ENCODE data around the gene AGBL1.

Gene AGBL1

DNA sequence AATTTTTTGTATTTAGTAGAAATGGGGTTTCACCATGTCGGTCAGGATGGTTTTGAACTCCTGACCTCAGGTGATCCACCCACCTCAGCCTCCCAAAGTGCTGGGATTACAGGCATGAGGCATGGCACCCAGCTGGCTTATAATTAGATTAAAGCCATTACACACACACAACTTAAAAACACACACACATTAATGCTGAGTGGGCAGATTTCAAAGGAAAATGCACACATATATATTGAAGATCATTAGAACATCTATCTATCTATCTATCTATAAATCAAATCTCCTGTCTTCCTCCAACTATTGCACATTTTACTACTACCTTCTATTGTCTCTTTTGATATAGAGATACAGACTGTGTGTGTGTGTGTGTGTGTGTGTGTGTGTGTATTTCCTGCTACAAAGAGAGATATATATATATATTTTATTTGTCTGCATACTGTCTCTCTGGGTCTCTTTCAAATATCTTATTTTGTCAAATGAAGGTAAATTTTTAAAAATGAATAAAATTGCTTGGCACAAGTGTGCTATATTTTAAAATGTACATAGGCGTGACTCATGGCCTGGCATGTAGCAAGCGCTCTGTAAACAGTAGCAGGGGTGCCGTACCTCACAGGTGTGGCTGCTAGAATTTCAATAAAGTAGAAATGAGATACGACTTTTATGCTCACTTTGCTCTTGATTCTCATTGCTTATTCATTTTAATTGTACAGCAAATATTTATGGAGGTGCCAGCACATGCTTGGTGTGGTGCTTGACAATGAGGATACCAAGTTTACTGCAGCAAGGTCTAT lies 655.8 kb downstream of the AGBL1 start:
- TF ChIP-seq, protein P1, sequence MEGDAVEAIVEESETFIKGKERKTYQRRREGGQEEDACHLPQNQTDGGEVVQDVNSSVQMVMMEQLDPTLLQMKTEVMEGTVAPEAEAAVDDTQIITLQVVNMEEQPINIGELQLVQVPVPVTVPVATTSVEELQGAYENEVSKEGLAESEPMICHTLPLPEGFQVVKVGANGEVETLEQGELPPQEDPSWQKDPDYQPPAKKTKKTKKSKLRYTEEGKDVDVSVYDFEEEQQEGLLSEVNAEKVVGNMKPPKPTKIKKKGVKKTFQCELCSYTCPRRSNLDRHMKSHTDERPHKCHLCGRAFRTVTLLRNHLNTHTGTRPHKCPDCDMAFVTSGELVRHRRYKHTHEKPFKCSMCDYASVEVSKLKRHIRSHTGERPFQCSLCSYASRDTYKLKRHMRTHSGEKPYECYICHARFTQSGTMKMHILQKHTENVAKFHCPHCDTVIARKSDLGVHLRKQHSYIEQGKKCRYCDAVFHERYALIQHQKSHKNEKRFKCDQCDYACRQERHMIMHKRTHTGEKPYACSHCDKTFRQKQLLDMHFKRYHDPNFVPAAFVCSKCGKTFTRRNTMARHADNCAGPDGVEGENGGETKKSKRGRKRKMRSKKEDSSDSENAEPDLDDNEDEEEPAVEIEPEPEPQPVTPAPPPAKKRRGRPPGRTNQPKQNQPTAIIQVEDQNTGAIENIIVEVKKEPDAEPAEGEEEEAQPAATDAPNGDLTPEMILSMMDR (IDR thresholded peaks at IDR 0.05; ENCODE audit: low read depth, low read length), result no peak
- no peak overlapping the region for H3K4me3 ChIP-seq (replicated peaks in 1 of 2; ENCODE audit: low read depth in 2 of 2, low read length in 2 of 2)
- no peak for DNase-seq (ENCODE audit: low read depth in 2 of 2)

DNA sequence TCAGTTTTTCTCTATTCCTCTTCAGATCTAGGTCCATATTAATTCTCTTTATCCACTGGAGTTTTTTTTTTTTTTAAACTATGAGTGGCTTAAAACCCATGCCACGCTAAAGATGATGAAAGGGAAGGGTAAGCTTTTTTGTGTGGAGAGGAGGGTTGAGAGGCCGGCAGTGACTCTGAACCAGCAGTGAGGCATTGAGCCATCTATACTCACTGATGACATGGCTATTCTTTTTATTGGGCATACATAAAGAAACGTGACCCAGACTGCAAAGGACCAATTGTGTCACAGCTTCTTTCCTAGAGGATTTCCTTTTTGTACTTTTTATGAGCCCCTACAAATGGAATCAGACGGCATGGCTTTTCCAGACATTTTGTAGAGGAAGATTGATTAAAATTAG lies 662.2 kb downstream of the AGBL1 start:
- TF ChIP-seq, protein P1 (IDR thresholded peaks at IDR 0.05; ENCODE audit: low read depth, low read length), result no peak
- DNase-seq (ENCODE audit: low read depth in 2 of 2), result no peak
- H3K4me3 ChIP-seq (replicated peaks in 1 of 2; ENCODE audit: low read depth in 2 of 2, low read length in 2 of 2), result no peak overlapping the region

DNA sequence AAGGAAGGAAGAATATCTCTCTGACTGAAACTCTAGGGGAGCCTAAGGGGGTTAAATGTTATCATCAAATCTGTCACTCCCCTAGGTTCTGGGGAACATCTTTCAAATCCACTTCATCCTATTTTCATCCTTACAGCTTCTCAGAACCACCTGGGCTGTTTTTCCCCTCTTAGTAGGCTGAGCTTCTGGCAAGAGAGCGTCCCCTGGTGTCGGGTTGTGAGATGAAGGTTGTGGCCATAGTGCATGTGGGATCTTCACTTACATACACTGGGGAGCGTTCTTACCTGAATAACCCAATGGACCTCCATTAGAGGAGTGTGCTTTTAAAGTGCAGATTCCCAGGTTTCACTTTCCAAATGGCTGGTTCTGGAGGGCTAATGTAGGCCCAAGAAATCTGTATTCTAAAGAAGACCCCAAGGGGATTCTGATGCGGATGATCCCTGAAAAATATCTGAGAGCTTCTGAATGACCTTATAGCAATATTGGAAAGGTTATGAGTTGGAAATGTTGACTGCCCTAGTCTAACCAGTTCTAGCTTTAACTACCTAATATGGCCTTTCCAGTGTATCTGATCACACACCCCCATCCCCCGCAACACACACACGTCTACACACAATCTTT lies 663.7 kb downstream of the AGBL1 start:
- H3K4me3 ChIP-seq (replicated peaks in 1 of 2; ENCODE audit: low read depth in 2 of 2, low read length in 2 of 2), result no peak overlapping the region
- TF ChIP-seq, protein P1 (IDR thresholded peaks at IDR 0.05; ENCODE audit: low read depth, low read length), result no peak
- no peak for DNase-seq (ENCODE audit: low read depth in 2 of 2)

DNA sequence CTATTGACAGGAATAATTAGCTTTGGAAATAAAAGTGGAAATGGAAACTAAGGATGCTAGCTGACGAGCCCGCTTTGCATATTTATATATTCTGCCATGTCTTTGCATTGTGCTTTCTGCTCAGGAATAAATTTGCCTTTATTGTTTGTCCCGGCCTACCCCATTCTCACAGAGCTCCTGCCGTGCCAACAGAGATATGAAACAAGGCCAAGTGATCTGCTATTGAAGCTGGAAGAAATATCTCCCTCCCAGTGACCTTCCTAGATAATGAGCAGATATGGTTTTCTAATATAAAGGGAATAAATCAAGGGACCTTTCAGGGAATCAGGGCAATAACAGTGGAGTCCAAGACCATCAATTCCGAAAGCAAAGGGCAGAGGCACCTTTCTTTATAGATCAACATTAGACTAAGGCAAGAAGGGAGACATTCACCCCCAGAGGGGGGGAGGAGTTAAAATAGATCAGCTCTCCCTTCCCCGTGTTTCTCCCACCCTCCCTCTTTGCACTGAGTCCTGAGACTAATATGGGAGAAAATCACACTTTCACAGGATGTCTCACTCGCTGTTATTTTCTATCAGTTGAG lies 664.6 kb downstream of the AGBL1 start:
- DNase-seq (ENCODE audit: low read depth in 2 of 2), result no peak
- TF ChIP-seq, protein P1 (IDR thresholded peaks at IDR 0.05; ENCODE audit: low read depth, low read length), result no peak
- H3K4me3 ChIP-seq (replicated peaks in 1 of 2; ENCODE audit: low read depth in 2 of 2, low read length in 2 of 2), result no peak overlapping the region

DNA sequence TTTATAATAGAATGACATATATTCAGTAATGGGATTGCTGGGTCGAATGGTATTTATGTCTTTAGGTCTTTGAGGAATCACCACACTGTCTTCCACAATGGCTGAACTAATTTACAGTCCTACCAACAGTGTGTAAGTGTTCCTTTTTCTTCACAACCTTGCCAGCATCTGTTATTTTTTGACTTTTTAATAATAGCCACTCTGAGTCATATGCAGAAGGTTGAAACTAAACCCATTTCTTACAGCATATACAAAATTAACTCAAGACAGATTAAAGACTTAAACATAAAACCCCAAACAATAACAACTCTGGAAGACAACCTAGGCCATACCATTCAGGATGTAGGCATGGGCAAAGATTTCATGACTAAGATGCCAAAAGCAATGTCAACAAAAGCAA lies 671.4 kb downstream of the AGBL1 start:
- TF ChIP-seq, protein P1 (IDR thresholded peaks at IDR 0.05; ENCODE audit: low read depth, low read length), result no peak
- DNase-seq (ENCODE audit: low read depth in 2 of 2), result no peak
- no peak overlapping the region for H3K4me3 ChIP-seq (replicated peaks in 1 of 2; ENCODE audit: low read depth in 2 of 2, low read length in 2 of 2)

DNA sequence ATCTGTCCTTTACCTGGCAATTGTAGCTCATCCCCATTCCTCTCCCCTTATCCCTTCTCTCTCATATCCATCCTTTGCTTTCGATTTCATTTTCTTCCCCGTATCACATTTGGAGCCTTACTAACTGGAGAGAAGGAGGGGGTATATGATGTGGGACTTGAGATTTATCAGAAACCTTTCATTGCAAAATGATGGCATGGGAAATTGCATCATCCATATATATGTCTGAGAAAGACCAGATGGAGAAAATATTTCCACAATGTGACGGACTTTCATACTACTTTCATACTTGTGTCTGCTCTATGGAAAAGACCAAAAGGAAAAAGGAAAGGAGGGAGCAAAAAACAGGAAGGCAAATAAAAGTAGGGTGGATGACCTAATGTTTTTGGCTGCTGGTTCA lies 675.2 kb downstream of the AGBL1 start:
- no peak overlapping the region for H3K4me3 ChIP-seq (replicated peaks in 1 of 2; ENCODE audit: low read depth in 2 of 2, low read length in 2 of 2)
- no peak for DNase-seq (ENCODE audit: low read depth in 2 of 2)
- TF ChIP-seq, protein P1 (IDR thresholded peaks at IDR 0.05; ENCODE audit: low read depth, low read length), result no peak
